Sigmoid colon (tissue), 4 donors: ENCODE measurements around the gene SRSF2.

ENCODE experiments used
- EP300 ChIP-seq, 4 donors: sonication (generic); formaldehyde crosslinking; IDR thresholded peaks; one replicate each; pipeline ENCODE4 v1.6.1; 2017; ENCODE audit warnings: antibody characterized with exemption in 4 of 4
- POLR2A ChIP-seq, 2 donors: fragments of 450-650 bp; IDR thresholded peaks; one replicate each; pipeline ENCODE4 v1.6.1; 2016; ENCODE audit warnings: antibody characterized with exemption in 2 of 2, mild to moderate bottlenecking in 2 of 2, moderate library complexity in 2 of 2
- POLR2AphosphoS5 ChIP-seq, 4 donors: sonication (generic); formaldehyde crosslinking; IDR thresholded peaks; one replicate each; pipeline ENCODE4 v1.6.1; 2017; ENCODE audit warnings: antibody characterized with exemption in 4 of 4
- TF ChIP-seq, protein P1 (sequence below), 4 experiments: fragments of 450-650 bp in 3 of 4; fragments of 200-600 bp in 1 of 4; IDR thresholded peaks; one replicate each; pipeline ENCODE4 v1.5.1; 2016 to 2019; ENCODE audit warnings: antibody characterized with exemption in 4 of 4, mild to moderate bottlenecking in 3 of 4, moderate library complexity in 2 of 4

DNA sequence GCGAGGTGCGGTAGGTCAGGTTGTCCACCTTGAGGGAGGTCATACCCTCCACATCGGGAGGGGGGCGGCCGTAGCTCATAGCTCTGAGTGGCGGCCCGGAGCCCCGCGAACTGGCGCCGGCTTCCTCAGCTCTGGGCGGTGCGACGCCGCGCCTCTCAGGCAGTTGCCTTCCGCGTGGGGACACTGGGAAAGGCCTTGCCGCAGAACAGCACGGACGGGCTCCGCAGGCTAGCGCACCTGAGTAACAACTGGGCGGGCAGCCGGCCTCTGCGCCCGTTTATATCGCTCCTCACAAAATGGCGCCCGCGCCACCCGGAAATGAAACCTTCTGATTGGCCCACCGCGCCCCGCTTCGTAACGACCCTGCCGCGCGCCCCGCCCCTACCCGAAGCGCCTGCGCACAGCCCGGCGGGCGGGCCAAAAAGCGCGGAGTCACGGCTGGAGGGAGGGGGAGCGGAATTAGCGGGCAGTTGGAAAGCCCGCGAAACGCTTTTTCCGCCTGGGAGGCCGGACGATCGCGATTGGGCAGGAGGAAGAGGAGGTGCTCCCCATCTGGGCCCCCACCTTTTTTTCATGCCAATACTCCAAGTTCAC is at the start of gene SRSF2:
- TF ChIP-seq POLR2AphosphoS5 (IDR thresholded peaks at IDR 0.05) (peak; percentile 99 to 100 (median 100)), POLR2A (IDR thresholded peaks at IDR 0.05) (peak; percentile 99 to 100), EP300 (IDR thresholded peaks at IDR 0.05) (peak in 1 of 4 donors; percentile 67)
- TF ChIP-seq, protein P1, sequence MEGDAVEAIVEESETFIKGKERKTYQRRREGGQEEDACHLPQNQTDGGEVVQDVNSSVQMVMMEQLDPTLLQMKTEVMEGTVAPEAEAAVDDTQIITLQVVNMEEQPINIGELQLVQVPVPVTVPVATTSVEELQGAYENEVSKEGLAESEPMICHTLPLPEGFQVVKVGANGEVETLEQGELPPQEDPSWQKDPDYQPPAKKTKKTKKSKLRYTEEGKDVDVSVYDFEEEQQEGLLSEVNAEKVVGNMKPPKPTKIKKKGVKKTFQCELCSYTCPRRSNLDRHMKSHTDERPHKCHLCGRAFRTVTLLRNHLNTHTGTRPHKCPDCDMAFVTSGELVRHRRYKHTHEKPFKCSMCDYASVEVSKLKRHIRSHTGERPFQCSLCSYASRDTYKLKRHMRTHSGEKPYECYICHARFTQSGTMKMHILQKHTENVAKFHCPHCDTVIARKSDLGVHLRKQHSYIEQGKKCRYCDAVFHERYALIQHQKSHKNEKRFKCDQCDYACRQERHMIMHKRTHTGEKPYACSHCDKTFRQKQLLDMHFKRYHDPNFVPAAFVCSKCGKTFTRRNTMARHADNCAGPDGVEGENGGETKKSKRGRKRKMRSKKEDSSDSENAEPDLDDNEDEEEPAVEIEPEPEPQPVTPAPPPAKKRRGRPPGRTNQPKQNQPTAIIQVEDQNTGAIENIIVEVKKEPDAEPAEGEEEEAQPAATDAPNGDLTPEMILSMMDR (IDR thresholded peaks at IDR 0.05), result no peak
